ENCODE data around the gene TXNDC2. TPM values are rescaled to one million over a fixed set of nuclear protein-coding genes. Genes with fewer than 3 reads are reported as not detected.

Gene TXNDC2
- polyA plus RNA-seq, 12 donors = 0.08 to 0.23 (median 0.10) TPM; not detected in 6

DNA sequence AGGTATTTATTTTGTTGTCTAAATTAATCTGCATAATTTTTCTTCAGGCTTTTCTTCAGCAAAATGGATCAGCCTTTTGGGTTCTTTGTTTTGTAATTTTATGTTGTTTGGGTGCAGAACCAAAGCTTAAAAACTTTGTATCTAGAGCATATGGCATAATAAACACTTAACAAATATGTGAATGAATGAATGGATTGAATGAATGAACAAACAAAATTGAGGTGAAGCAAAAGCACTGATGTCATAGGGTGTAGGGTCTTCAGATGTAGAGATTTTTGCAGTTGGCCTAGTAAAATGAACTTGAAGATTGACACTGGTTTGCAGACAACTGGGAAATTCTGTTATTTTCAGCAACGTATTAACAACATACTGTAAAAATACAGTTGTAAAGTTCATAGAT is 45.4 kb downstream of the TXNDC2 start:
- no peak for DNase-seq

- no peak for DNase-seq
These were observed 45.9 kb downstream of the TXNDC2 start for GRCh38 chr18:9931678-9932077.

DNA sequence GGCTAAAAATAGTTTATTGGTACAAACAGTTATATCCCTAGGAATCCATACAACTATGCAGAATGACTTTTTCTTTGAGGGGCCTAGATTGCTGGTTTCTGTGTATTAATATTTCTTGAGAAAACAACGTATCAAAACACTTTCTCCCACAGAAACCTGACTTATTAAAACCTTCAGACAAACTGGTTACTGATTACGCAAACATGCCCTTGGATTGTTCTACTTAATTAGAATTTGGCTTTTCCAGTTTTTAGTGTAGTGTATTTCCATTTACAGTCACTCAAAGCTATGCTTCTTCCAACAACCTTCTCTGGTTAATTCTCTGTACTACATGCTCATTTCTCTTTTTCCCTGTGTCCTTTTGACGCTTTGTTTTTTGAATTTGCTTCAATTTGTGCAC is 48.1 kb downstream of the TXNDC2 start:
- no peak for DNase-seq

- no peak for DNase-seq
These were observed 48.5 kb downstream of the TXNDC2 start for GRCh38 chr18:9934274-9934673.

Other genes starting within 250 kb of the TXNDC2 start
- 10 to 100 TPM in 11 of 12 donors, not detected in 1; 20.2 to 50.8 (median 32.8) TPM for gene RAB31, start 177.7 kb upstream of the TXNDC2 start, polyA plus RNA-seq (ENCODE audit: insufficient read length in 12 of 12)
- gene VAPA, start 28.0 kb downstream of the TXNDC2 start, polyA plus RNA-seq (ENCODE audit: insufficient read length in 12 of 12) = 100 to 1,000 TPM in 11 of 12 donors, not detected in 1; 209 to 352 (median 280) TPM